Brain microvascular endothelial cell (primary cell): ENCODE results near the gene IZUMO4.
"Not testable (repeated sequence)": the region's sequence is repeated elsewhere in the genome, so short reads cannot be mapped to it uniquely, and the experiment has no call there.

Experiments used
- DNase-seq: peaks from one replicate; pipeline ENCODE4 v3.0.0-alpha.2; 2020
- H3K27ac ChIP-seq: fragments of 250-450 bp; sonication (Bioruptor Pico); 2 replicates; pipeline ENCODE4 v1.5.1; 2020; ENCODE audit warnings: mild to moderate bottlenecking, moderate library complexity
- H3K27me3 ChIP-seq: fragments of 250-450 bp; sonication (Bioruptor Pico); replicated peaks from 2 replicates; pipeline ENCODE4 v1.5.1; 2020; ENCODE audit warnings: mild to moderate bottlenecking
- H3K36me3 ChIP-seq: fragments of 250-450 bp; sonication (Bioruptor Pico); replicated peaks from 2 replicates; pipeline ENCODE4 v1.5.1; 2020; ENCODE audit warnings: mild to moderate bottlenecking
- H3K4me3 ChIP-seq: 2 replicates; pipeline ENCODE4 v1.5.1; 2011; ENCODE audit warnings: low read depth, mild to moderate bottlenecking, control low read depth, low read length, moderate library complexity
- CTCF ChIP-seq: IDR thresholded peaks from 2 replicates; pipeline ENCODE4 v1.5.1; 2011; ENCODE audit warnings: low read depth, mild to moderate bottlenecking, moderate library complexity, low read length, control low read depth, inconsistent platforms; ENCODE audit errors: missing control alignments
- in situ Hi-C: cut with HindIII; loops from 2 replicates; pipeline ENCODE4 v1.10.0; 2017; ENCODE audit warnings: low sequenced_read_pairs, low pct_ligation_motif_present

The IZUMO4 gene

GRCh38 chr19:2129892-2130770, 33.4 kb downstream of the IZUMO4 start:
- Histone ChIP-seq H3K27me3 (no peaks in the 10 kb centered on the region), H3K27ac (no peak overlapping the region), H3K4me3 (no peak overlapping the region), H3K36me3 (peaks cover 62% of the 10 kb centered on the region)
- TF ChIP-seq CTCF, result no peak
- DNase-seq, result no peak
- in situ Hi-C loops, result no loop called here

- H3K27me3 ChIP-seq, H3K4me3 ChIP-seq, in situ Hi-C loops, DNase-seq, H3K27ac ChIP-seq: not testable (repeated sequence)
- peaks cover 55% of the 10 kb centered on the region for H3K36me3 ChIP-seq
These were observed 34.6 kb downstream of the IZUMO4 start for GRCh38 chr19:2131012-2131975.

GRCh38 chr19:2132191-2132590, 35.5 kb downstream of the IZUMO4 start:
- H3K4me3 ChIP-seq, result no peak overlapping the region
- DNase-seq, result no peak
- no peaks in the 10 kb centered on the region for H3K27me3 ChIP-seq
- no peak for TF ChIP-seq CTCF
- no peak overlapping the region for H3K27ac ChIP-seq
- in situ Hi-C loops, result no loop called here
- peaks cover 56% of the 10 kb centered on the region for H3K36me3 ChIP-seq

- no peak overlapping the region for H3K4me3 ChIP-seq
- no peak for TF ChIP-seq CTCF
- no peak for DNase-seq
- in situ Hi-C loops, result no loop called here
- H3K27ac ChIP-seq, result no peak overlapping the region
- H3K36me3 ChIP-seq, result peaks cover 56% of the 10 kb centered on the region
- no peaks in the 10 kb centered on the region for H3K27me3 ChIP-seq
These were observed 36.2 kb downstream of the IZUMO4 start for GRCh38 chr19:2132731-2133490.

GRCh38 chr19:2135474-2136402, 39.0 kb downstream of the IZUMO4 start:
- Histone ChIP-seq H3K27ac (no peak overlapping the region), H3K36me3 (peaks cover 56% of the 10 kb centered on the region), H3K4me3 (no peak overlapping the region), H3K27me3 (no peaks in the 10 kb centered on the region)
- TF ChIP-seq CTCF, result no peak
- DNase-seq, result no peak
- in situ Hi-C loops, result no loop called here
